GM12878 (cell line): ENCODE results near the gene SMPD3. TPM values are rescaled to one million over a fixed set of nuclear protein-coding genes. Genes with fewer than 3 reads are reported as not detected.

Experiments
- ATAC-seq: fragments of 200-7000 bp; cut with Tn5 transposase; 3 replicates; pipeline ENCODE4 v1.9.1; 2020; ENCODE audit warnings: mild to moderate bottlenecking, moderate library complexity
- BruUV-seq: library from RNA; stranded (reverse); fragments of 400-500 nt; replicated peaks from 2 replicates; lab custom pipeline; 2021; lab: Mats Ljungman, UMichigan
- CTCF ChIA-PET: fragments of 300-600 bp; sonication (Branson Sonifier 250); formaldehyde crosslinking; extraction: SDS; loops from one replicate; lab custom pipeline; 2021; ENCODE audit warnings: inconsistent platforms; lab: Yijun Ruan, JAX
- POLR2A ChIA-PET: fragments of 350-600 bp; formaldehyde crosslinking; extraction: SDS; loops from one replicate; lab custom pipeline; 2021; ENCODE audit warnings: inconsistent platforms; lab: Charles Lee
- RAD21 ChIA-PET: fragments of 300-600 bp; sonication (Branson Sonifier 250); formaldehyde crosslinking; loops from one replicate; lab custom pipeline; 2023; ENCODE audit warnings: antibody characterized with exemption; ENCODE audit not compliant: unreplicated experiment; lab: Charles Lee
- SMC1A ChIA-PET: fragments of 300-600 bp; sonication (Branson Sonifier 250); formaldehyde crosslinking; loops from one replicate; lab custom pipeline; 2023; ENCODE audit not compliant: unreplicated experiment, uncharacterized antibody; lab: Charles Lee
- DNase-seq: peaks from one replicate; pipeline ENCODE4 v3.0.0-alpha.2; 2011; ENCODE audit warnings: low read depth, low spot score
- FAIRE-seq: peaks from 3 replicates; lab custom pipeline; 2011; peaks lifted over from hg19 to GRCh38; lab: Jason Lieb, UNC
- H2AFZ ChIP-seq: 2 replicates; pipeline ENCODE4 v1.6.0; 2011; ENCODE audit warnings: low read depth, low read length, control low read depth; ENCODE audit not compliant: control insufficient read depth
- H3K27ac ChIP-seq: 2 replicates; pipeline ENCODE4 v1.5.1; 2011; ENCODE audit warnings: control low read depth; ENCODE audit not compliant: control insufficient read depth, insufficient read depth
- H3K27me3 ChIP-seq, 2 experiments: replicated peaks in 1 of 2; 2 replicates each; pipeline versions ENCODE4 v1.6.0 to v1.6.1; 2011; ENCODE audit warnings: low read length in 1 of 2; ENCODE audit not compliant: control insufficient read depth in 2 of 2, insufficient read depth in 2 of 2
- H3K36me3 ChIP-seq, 2 experiments: 2 replicates each; pipeline ENCODE4 v1.5.1; 2011; ENCODE audit warnings: low read length in 1 of 2; ENCODE audit not compliant: control insufficient read depth in 2 of 2, insufficient read depth in 2 of 2
- H3K4me1 ChIP-seq: 2 replicates; pipeline ENCODE4 v1.6.1; 2011; ENCODE audit warnings: mild to moderate bottlenecking, low read length, moderate library complexity, mixed read lengths; ENCODE audit not compliant: control insufficient read depth, insufficient read depth
- H3K4me2 ChIP-seq: 2 replicates; pipeline ENCODE4 v1.6.0; 2011; ENCODE audit warnings: control low read depth; ENCODE audit not compliant: control insufficient read depth, insufficient read depth
- H3K4me3 ChIP-seq: fragments of 200-600 bp; sonication (generic); 2 replicates; pipeline ENCODE4 v1.5.1; 2016
- H3K79me2 ChIP-seq: 2 replicates; pipeline ENCODE4 v1.6.0; 2011; ENCODE audit warnings: low read length; ENCODE audit not compliant: control insufficient read depth, insufficient read depth
- H3K9ac ChIP-seq: 2 replicates; pipeline ENCODE4 v1.8.0; 2011; ENCODE audit warnings: low read length, control low read depth, mixed read lengths; ENCODE audit not compliant: control insufficient read depth, insufficient read depth
- H3K9me3 ChIP-seq: replicated peaks from 3 replicates; pipeline ENCODE4 v1.5.1; 2011; ENCODE audit warnings: mild to moderate bottlenecking, low read length; ENCODE audit not compliant: control insufficient read depth, insufficient read depth
- H4K20me1 ChIP-seq: 2 replicates; pipeline ENCODE4 v1.6.0; 2011; ENCODE audit not compliant: control insufficient read depth, insufficient read depth
- BCL11A ChIP-seq: IDR thresholded peaks from 2 replicates; pipeline ENCODE4 v1.6.1; 2011; ENCODE audit warnings: low read depth, low read length
- CREB1 ChIP-seq: IDR thresholded peaks from 2 replicates; pipeline ENCODE4 v1.6.1; 2012; ENCODE audit warnings: low read depth, mild to moderate bottlenecking, inconsistent platforms
- NBN ChIP-seq: fragments of 450-650 bp; IDR thresholded peaks from 2 replicates; pipeline ENCODE4 v1.6.1; 2016
- POLR2AphosphoS2 ChIP-seq: IDR thresholded peaks from 2 replicates; pipeline ENCODE4 v1.6.1; 2011; ENCODE audit warnings: low read depth, mild to moderate bottlenecking, low read length, improper control_type of control experiment, moderate library complexity
- SMAD1 ChIP-seq: fragments of 450-650 bp; IDR thresholded peaks from 2 replicates; pipeline ENCODE4 v1.6.1; 2018; ENCODE audit warnings: mild to moderate bottlenecking, low read depth; ENCODE audit not compliant: partially characterized antibody
- SREBF1 ChIP-seq: IDR thresholded peaks from 2 replicates; pipeline ENCODE4 v1.6.1; 2012; ENCODE audit warnings: mild to moderate bottlenecking, low read length
- SUPT20H ChIP-seq: IDR thresholded peaks from 2 replicates; pipeline ENCODE4 v1.6.1; 2011; ENCODE audit warnings: low read depth, mild to moderate bottlenecking, low read length, moderate library complexity, borderline replicate concordance; ENCODE audit not compliant: control insufficient read depth
- YBX1 ChIP-seq: fragments of 450-650 bp; IDR thresholded peaks from 2 replicates; pipeline ENCODE4 v1.6.1; 2016; ENCODE audit warnings: antibody characterized with exemption
- ZNF274 ChIP-seq: IDR thresholded peaks from one replicate; pipeline ENCODE4 v1.8.0; 2011; ENCODE audit not compliant: insufficient read length, insufficient read depth
- WGBS: methylation state at CpG from one replicate; pipeline ENCODE4 v1.1.6; 2016; ENCODE audit warnings: low lambda C conversion rate; ENCODE audit not compliant: insufficient replicate concordance, insufficient coverage; ENCODE audit errors: missing lambda C conversion rate; 5-methylcytosine and 5-hydroxymethylcytosine counted together
- in situ Hi-C: fragments of 300-500 bp; cut with MboI; formaldehyde crosslinking; loops from 9 replicates; pipeline ENCODE4 v1.14.3; 2018; ENCODE audit warnings: mixed read lengths
- intact Hi-C: fragments of 100-400 bp; cut with micrococcal nuclease; formaldehyde crosslinking; loops from one replicate; pipeline ENCODE4 v1.14.2; 2022; ENCODE audit not compliant: unreplicated experiment
- polyA plus RNA-seq, 11 experiments: library from polyadenylated mRNA; depleted of rRNA in 4 of 11; unstranded in 6 of 11; stranded (reverse) in 5 of 11; fragments of >200 nt; fragmentation: Nextera tagmentation in 4 of 11; fragmentation: Illumina TruSeq in 1 of 11; extraction: Ambion mirVana in 4 of 11; extraction: Trizol in 1 of 11; gene quantifications; 1 replicate in 1 of 11; 2 replicates in 10 of 11; pipeline versions ENCODE4 v1.2.1 to v1.2.3, GENCODE V29; 2011 to 2016; ENCODE audit warnings: inconsistent platforms in 2 of 11, missing spikeins in 2 of 11, low read depth in 1 of 11
- total RNA-seq, 4 experiments: library from RNA; depleted of rRNA in 3 of 4; stranded (reverse); fragments of >200 nt in 3 of 4; fragmentation: Illumina TruSeq in 1 of 4; extraction: Trizol in 1 of 4; gene quantifications; 2 replicates each; pipeline versions ENCODE4 v1.2.1 to v1.2.3, GENCODE V29; 2013 to 2021
- TF ChIP-seq, protein P1 (sequence below): fragments of 450-650 bp; IDR thresholded peaks from 2 replicates; pipeline ENCODE4 v1.6.1; 2017; ENCODE audit warnings: mild to moderate bottlenecking
- TF ChIP-seq, protein P2 (sequence below): fragments of 450-650 bp; IDR thresholded peaks from 2 replicates; pipeline ENCODE4 v1.6.1; 2017; ENCODE audit warnings: low read depth, mild to moderate bottlenecking, moderate library complexity
- TF ChIP-seq, protein P3 (sequence below): fragments of 450-650 bp; formaldehyde crosslinking; IDR thresholded peaks from 2 replicates; pipeline ENCODE4 v1.4.0; 2022; ENCODE audit warnings: mild to moderate bottlenecking, moderate library complexity
- TF ChIP-seq, protein P4 (sequence below): IDR thresholded peaks from 2 replicates; pipeline ENCODE4 v1.6.1; 2011; ENCODE audit warnings: mild to moderate bottlenecking, low read depth, low read length, moderate library complexity; ENCODE audit not compliant: insufficient replicate concordance
- TF ChIP-seq, protein P5 (sequence below): IDR thresholded peaks from 2 replicates; pipeline ENCODE4 v1.6.1; 2012; ENCODE audit warnings: low read depth, low read length, improper control_type of control experiment

Gene SMPD3
- total and polyA plus RNA-seq, 10 of the 15 experiments (the other 5 are each of a cell fraction or from before 2014, with no cell fraction given): 0.04 to 2.0 (median 1.2) TPM

DNA sequence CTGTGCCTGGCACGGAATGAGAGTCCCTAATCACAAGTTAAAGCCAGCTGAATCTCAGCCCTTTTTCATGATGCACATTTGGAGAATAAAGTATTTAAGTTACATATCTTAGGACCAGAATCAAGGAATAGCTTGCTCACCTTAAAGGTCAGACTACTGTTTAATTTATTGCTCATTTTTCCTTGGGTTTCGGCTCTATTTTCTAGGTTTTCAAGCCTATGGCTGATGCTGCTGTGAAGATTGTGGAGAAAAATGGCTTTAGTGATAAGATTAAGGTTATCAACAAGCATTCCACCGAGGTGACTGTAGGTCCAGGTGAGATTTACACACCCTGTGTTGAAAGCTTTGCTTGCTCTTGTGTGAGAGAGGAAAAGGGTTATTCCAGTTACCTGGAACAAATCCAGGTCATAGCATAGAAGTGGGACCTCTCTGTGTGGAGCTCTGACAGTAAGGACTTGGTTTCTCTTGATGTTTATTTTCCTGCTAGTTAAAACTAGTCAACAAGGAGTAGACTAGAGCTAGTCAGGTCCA, 119.4 kb downstream of the SMPD3 start:
- peaks cover 6 to 30% of the 10 kb centered on the region in 2 experiments; a peak in 3 of 4 replicates for H3K36me3 ChIP-seq
- TF ChIP-seq SMAD1: no peak
- TF ChIP-seq YBX1: no peak
- no peak for TF ChIP-seq ZNF274
- TF ChIP-seq, protein P1, sequence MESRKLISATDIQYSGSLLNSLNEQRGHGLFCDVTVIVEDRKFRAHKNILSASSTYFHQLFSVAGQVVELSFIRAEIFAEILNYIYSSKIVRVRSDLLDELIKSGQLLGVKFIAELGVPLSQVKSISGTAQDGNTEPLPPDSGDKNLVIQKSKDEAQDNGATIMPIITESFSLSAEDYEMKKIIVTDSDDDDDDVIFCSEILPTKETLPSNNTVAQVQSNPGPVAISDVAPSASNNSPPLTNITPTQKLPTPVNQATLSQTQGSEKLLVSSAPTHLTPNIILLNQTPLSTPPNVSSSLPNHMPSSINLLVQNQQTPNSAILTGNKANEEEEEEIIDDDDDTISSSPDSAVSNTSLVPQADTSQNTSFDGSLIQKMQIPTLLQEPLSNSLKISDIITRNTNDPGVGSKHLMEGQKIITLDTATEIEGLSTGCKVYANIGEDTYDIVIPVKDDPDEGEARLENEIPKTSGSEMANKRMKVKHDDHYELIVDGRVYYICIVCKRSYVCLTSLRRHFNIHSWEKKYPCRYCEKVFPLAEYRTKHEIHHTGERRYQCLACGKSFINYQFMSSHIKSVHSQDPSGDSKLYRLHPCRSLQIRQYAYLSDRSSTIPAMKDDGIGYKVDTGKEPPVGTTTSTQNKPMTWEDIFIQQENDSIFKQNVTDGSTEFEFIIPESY: no peak
- TF ChIP-seq POLR2AphosphoS2: 0 out of 2 replicates have a peak, but pooled peaks have one; percentile 26
- TF ChIP-seq SUPT20H: no peak
- no peak for TF ChIP-seq SREBF1
- TF ChIP-seq, protein P2, sequence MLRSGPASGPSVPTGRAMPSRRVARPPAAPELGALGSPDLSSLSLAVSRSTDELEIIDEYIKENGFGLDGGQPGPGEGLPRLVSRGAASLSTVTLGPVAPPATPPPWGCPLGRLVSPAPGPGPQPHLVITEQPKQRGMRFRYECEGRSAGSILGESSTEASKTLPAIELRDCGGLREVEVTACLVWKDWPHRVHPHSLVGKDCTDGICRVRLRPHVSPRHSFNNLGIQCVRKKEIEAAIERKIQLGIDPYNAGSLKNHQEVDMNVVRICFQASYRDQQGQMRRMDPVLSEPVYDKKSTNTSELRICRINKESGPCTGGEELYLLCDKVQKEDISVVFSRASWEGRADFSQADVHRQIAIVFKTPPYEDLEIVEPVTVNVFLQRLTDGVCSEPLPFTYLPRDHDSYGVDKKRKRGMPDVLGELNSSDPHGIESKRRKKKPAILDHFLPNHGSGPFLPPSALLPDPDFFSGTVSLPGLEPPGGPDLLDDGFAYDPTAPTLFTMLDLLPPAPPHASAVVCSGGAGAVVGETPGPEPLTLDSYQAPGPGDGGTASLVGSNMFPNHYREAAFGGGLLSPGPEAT: no peak
- TF ChIP-seq, protein P3, sequence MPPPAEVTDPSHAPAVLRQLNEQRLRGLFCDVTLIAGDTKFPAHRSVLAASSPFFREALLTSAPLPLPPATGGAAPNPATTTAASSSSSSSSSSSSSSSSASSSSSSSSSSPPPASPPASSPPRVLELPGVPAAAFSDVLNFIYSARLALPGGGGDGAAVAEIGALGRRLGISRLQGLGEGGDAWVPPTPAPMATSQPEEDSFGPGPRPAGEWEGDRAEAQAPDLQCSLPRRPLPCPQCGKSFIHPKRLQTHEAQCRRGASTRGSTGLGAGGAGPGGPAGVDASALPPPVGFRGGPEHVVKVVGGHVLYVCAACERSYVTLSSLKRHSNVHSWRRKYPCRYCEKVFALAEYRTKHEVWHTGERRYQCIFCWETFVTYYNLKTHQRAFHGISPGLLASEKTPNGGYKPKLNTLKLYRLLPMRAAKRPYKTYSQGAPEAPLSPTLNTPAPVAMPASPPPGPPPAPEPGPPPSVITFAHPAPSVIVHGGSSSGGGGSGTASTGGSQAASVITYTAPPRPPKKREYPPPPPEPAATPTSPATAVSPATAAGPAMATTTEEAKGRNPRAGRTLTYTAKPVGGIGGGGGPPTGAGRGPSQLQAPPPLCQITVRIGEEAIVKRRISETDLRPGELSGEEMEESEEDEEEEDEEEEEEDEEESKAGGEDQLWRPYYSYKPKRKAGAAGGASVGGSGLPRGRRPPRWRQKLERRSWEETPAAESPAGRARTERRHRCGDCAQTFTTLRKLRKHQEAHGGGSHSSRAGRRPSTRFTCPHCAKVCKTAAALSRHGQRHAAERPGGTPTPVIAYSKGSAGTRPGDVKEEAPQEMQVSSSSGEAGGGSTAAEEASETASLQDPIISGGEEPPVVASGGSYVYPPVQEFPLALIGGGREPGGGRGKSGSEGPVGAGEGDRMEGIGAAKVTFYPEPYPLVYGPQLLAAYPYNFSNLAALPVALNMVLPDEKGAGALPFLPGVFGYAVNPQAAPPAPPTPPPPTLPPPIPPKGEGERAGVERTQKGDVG (CRISPR knock-in tag): no peak
- TF ChIP-seq, protein P4, sequence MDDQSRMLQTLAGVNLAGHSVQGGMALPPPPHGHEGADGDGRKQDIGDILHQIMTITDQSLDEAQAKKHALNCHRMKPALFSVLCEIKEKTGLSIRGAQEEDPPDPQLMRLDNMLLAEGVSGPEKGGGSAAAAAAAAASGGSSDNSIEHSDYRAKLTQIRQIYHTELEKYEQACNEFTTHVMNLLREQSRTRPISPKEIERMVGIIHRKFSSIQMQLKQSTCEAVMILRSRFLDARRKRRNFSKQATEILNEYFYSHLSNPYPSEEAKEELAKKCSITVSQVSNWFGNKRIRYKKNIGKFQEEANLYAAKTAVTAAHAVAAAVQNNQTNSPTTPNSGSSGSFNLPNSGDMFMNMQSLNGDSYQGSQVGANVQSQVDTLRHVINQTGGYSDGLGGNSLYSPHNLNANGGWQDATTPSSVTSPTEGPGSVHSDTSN: no peak
- TF ChIP-seq, protein P5, sequence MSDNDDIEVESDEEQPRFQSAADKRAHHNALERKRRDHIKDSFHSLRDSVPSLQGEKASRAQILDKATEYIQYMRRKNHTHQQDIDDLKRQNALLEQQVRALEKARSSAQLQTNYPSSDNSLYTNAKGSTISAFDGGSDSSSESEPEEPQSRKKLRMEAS: no peak
- TF ChIP-seq NBN: 0 out of 2 replicates have a peak, but pooled peaks have one; percentile 11
- TF ChIP-seq CREB1: no peak
- TF ChIP-seq BCL11A: no peak
- intact Hi-C loops (loop anchor here (1.0 kb wide), 2 partner anchors 68 to 92 kb away; no protein-coding TSS in a partner anchor), in situ Hi-C loops (loop anchor here (5.0 kb wide), 1 partner anchor 72 kb away; no protein-coding TSS in a partner anchor)
- WGBS: 35% methylated on average over 3 of the region's 3 CpGs
- POLR2A ChIA-PET: interaction anchor here (0.9 to 5.1 kb wide), 9 partner anchors 10 to 235 kb away, joined by 3 to 58 read pairs (median 4); partner anchors contain the start of gene SLC7A6
- no peak overlapping the region for H3K4me3 ChIP-seq
- H3K27me3 ChIP-seq: no peaks in the 10 kb centered on the region
- no peaks in the 10 kb centered on the region for H4K20me1 ChIP-seq
- RAD21 ChIA-PET: interaction anchor here (0.9 to 15.5 kb wide), 19 partner anchors 9 to 257 kb away, joined by 3 to 399 read pairs (median 4); partner anchors contain the start of genes PLA2G15, PRMT7, SLC7A6 and SLC7A6OS
- H2AFZ ChIP-seq: no peak overlapping the region
- SMC1A ChIA-PET: interaction anchor here (0.8 to 5.2 kb wide), 22 partner anchors 9 to 306 kb away, joined by 3 to 198 read pairs (median 8); partner anchors contain the start of genes DDX28, DUS2, PLA2G15 and SLC7A6
- no peak overlapping the region for H3K27ac ChIP-seq
- ATAC-seq: no peak
- no peak for DNase-seq
- BruUV-seq: no TSS peak
- no peaks in the 10 kb centered on the region for H3K79me2 ChIP-seq
- CTCF ChIA-PET: interaction anchor here (0.5 to 21.7 kb wide), 35 partner anchors 9 to 512 kb away, joined by 3 to 747 read pairs (median 5); partner anchors contain the start of genes PLA2G15, PRMT7, SLC7A6 and SLC7A6OS
- H3K4me1 ChIP-seq: peaks cover 22% of the 10 kb centered on the region
- no peaks in the 10 kb centered on the region for H3K9me3 ChIP-seq
- no peak overlapping the region for H3K4me2 ChIP-seq
- H3K9ac ChIP-seq: no peak overlapping the region
- FAIRE-seq: no peak
